Epithelial cell of esophagus (primary cell): Measurements from ENCODE around the gene ROCK2.

Experiments
- DNase-seq: peaks from one replicate; pipeline ENCODE4 v3.0.0; 2010; ENCODE audit warnings: low read depth
- H3K4me3 ChIP-seq: 2 replicates; pipeline ENCODE4 v1.5.1; 2011; ENCODE audit warnings: mild to moderate bottlenecking, low read length, control low read depth
- TF ChIP-seq, protein P1 (sequence below): IDR thresholded peaks from 2 replicates; pipeline ENCODE4 v1.5.1; 2011; ENCODE audit warnings: low read depth, mild to moderate bottlenecking, low read length, control low read depth, inconsistent platforms; ENCODE audit not compliant: insufficient read depth; ENCODE audit errors: missing control alignments

Gene ROCK2

DNA sequence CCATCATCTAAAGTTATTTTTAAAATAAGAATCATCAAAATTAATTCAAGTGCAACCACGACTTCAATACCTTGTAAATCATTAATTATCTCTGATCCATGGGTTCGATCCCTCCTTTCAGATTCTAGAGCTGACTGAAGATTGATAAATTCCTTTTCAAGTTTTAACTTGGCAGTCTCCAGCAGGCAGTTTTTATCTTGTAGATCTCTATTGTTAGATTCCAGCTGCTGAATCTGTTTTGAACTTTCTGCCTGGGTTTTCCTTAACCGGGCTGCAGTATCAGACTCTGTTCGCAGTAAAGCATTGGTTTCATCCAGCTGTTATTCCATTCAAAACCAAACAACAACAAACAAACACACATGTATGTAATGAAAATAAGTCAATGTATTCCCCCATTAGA lies 129.7 kb downstream of the ROCK2 start:
- H3K4me3 ChIP-seq, result no peak overlapping the region
- DNase-seq, result no peak
- TF ChIP-seq, protein P1, sequence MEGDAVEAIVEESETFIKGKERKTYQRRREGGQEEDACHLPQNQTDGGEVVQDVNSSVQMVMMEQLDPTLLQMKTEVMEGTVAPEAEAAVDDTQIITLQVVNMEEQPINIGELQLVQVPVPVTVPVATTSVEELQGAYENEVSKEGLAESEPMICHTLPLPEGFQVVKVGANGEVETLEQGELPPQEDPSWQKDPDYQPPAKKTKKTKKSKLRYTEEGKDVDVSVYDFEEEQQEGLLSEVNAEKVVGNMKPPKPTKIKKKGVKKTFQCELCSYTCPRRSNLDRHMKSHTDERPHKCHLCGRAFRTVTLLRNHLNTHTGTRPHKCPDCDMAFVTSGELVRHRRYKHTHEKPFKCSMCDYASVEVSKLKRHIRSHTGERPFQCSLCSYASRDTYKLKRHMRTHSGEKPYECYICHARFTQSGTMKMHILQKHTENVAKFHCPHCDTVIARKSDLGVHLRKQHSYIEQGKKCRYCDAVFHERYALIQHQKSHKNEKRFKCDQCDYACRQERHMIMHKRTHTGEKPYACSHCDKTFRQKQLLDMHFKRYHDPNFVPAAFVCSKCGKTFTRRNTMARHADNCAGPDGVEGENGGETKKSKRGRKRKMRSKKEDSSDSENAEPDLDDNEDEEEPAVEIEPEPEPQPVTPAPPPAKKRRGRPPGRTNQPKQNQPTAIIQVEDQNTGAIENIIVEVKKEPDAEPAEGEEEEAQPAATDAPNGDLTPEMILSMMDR, result no peak

DNA sequence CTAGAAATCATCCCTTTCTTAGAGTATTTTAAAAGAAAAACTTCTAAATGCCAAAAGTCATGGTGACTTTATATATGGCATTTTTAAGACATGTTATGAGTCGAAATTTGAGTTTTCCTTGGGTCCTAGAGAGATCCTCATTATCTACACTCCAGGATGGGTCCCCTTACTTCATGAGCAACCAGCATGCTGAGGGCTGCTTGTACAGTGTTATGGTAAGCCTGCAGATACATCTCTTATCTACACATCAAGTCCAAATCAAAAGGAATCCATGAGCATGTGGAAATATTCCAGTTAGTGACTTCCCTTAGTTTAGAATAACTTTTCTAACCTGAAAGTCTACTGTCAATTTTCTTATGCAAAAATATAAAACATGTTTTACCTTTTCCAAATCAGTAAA lies 130.5 kb downstream of the ROCK2 start:
- DNase-seq, result no peak
- H3K4me3 ChIP-seq, result no peak overlapping the region
- TF ChIP-seq, protein P1, result no peak

DNA sequence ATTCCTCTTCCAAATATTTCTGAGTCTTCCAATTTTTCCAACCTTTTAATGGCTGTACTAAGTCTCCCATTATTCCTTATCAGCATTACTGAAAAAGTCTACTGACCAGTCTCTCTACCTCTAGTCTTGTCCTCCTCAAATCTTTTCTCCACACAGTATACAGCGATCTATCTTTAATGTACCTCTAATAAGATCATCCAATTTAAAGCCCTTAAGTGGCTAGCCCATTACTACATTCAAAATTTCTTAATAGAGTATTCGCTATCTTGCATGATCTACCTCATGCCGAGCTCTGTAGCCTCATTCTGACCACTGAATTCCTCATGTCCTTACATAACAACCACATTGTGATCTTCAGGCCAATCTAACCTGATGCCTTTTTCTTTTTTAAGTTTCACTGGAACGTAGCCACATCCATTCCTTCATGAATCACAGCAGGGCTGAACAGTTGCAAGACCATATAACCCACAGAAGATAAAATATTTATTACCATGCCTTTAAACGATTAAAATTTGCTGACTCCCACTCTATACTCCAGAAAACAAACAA lies 131.3 kb downstream of the ROCK2 start:
- TF ChIP-seq, protein P1, result no peak
- DNase-seq, result no peak
- H3K4me3 ChIP-seq, result no peak overlapping the region

DNA sequence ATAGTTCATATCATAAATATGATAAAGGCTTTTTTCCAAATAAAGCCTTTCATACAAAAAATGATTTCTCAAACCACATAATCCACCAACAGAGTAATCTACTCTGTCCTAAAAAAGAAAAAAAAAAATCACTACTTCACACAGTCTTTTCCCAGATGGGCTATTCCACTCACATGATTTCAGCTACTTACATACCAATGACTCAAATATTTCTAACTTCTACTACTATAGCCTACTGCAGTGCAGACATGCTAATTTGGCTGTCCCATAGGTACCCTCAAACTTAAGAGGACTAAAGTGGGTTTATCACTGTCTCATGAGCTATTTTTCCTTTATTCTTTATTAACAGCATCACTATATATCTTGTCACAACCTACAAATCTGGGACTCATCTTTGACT lies 131.8 kb downstream of the ROCK2 start:
- no peak for DNase-seq
- no peak overlapping the region for H3K4me3 ChIP-seq
- TF ChIP-seq, protein P1, result no peak

DNA sequence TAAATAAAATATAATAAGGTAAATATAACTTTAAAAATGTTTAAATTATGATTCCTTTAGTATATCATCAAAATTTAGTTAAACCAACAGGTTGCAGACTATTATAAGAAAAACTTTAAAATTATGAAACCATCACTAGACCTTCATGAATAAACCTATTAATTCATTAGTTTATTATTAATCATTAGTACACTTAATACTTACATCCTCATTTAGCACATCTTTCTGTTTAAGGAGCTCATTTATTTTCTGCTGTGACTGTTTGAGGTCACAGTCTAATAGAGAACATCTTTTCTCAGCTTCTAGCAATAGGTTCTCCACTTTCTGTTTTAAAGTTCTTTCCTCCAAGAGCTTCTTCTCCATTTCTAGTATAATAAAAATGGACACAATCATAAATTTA lies 136.4 kb downstream of the ROCK2 start:
- DNase-seq, result no peak
- TF ChIP-seq, protein P1, result no peak

DNA sequence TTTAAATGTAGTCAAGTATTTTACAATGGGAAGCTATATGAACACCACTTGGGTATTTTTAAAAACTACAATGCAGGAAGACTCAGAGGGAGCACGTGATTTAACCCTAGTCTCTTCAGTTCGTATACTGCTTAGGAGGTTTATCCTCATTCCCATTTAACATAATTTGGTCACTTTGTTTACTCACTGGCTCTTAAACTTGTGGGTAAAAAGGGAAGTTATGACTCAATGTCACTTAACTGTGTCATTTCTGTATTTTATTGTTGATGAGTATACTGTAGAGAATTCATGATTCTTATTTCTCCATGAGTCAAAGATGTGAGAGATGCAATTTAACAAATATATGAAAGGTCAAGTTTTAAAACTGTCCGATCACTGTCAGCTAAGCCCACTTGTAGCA lies 141.0 kb downstream of the ROCK2 start:
- DNase-seq, result peak; percentile 27
- TF ChIP-seq, protein P1, result no peak

More for the DNA sequence above, 136.4 kb downstream of the ROCK2 start:
- H3K4me3 ChIP-seq, result no peak overlapping the region

DNA sequence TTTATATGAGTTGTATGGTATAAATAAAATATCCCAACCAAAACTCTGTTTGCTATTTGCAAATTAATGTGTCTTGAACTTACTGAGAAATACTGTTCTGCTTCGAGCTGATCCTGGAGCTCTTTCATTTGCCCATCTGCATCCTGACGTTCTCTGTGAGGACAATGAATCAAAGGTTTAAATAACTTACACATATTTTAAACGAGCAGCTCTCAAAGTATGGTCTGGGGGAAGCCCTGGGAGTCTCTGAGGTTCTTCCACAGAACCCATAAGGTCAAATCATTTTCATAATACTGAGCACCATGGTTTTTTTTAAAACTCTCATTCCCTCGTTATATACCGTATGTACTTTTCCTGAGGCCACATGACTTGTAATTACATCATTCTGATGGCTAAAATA lies 142.5 kb downstream of the ROCK2 start:
- TF ChIP-seq, protein P1, result no peak
- H3K4me3 ChIP-seq, result no peak overlapping the region
- DNase-seq, result no peak

More for the DNA sequence above, 141.0 kb downstream of the ROCK2 start:
- no peak overlapping the region for H3K4me3 ChIP-seq
